ENCODE data around the gene TRMT112. TPM values are rescaled to one million over a fixed set of nuclear protein-coding genes. Genes with fewer than 3 reads are reported as not detected.
A peak's percentile ranks its signal among the peaks of the same experiment; 100 is the strongest.
"Not testable (repeated sequence)": the region's sequence is repeated elsewhere in the genome, so short reads cannot be mapped to it uniquely, and the experiment has no call there.

TRMT112 gene
- total RNA-seq, 2 experiments from 2014 or later: 137 to 145 TPM

- Mint-ChIP-seq H3K4me1 (peaks cover 52% of the 10 kb centered on the region), H3K36me3 (ENCODE audit: low read depth) (peaks cover 47% of the 10 kb centered on the region), H3K27me3 (no peaks in the 10 kb centered on the region), H3K4me3 (no peak overlapping the region), H3K27ac (no peak overlapping the region), H3K9me3 (no peaks in the 10 kb centered on the region)
- DNase-seq: no peak
- ChIA-PET POLR2A (interaction anchor here (1.5 kb wide), 1 partner anchor 108 kb away, joined by 5 read pairs; the partner anchor contains the start of gene FERMT3), CTCF (interaction anchor here (0.6 to 2.4 kb wide), 4 partner anchors 10 to 28 kb away, joined by 3 to 7 read pairs (median 6); partner anchors contain the start of gene ESRRA)
These were observed 3.1 kb downstream of the TRMT112 start for GRCh38 chr11:64314146-64314804.

GRCh38 chr11:64313491-64314145 lies 3.7 kb downstream of the TRMT112 start:
- Mint-ChIP-seq H3K9me3 (no peaks in the 10 kb centered on the region), H3K36me3 (ENCODE audit: low read depth) (peaks cover 44% of the 10 kb centered on the region), H3K4me3 (no peak overlapping the region), H3K4me1 (peaks cover 47% of the 10 kb centered on the region), H3K27ac (peak overlapping the region; percentile 57), H3K27me3 (no peaks in the 10 kb centered on the region)
- ChIA-PET CTCF (interaction anchor here (1.3 to 2.4 kb wide), 2 partner anchors 9 to 18 kb away, joined by 5 to 7 read pairs; partner anchors contain the start of gene ESRRA), POLR2A (interaction anchor here (1.5 kb wide), 1 partner anchor 107 kb away, joined by 5 read pairs; the partner anchor contains the start of gene FERMT3)
- DNase-seq: no peak

- POLR2A ChIA-PET: interaction anchor here (1.3 kb wide), 1 partner anchor 19 kb away, joined by 4 read pairs; no protein-coding TSS in a partner anchor
- H3K36me3 Mint-ChIP-seq (ENCODE audit: low read depth): peaks cover 41% of the 10 kb centered on the region
These were observed 4.4 kb downstream of the TRMT112 start for GRCh38 chr11:64312947-64313346.

GRCh38 chr11:64307795-64308194 lies 9.6 kb downstream of the TRMT112 start:
- POLR2A ChIA-PET: interaction anchor here (5.4 kb wide), 1 partner anchor 10 kb away, joined by 68 read pairs; the partner anchor contains the start of genes PRDX5 and TRMT112
- CTCF ChIA-PET: interaction anchor here (2.0 kb wide), 1 partner anchor 10 kb away, joined by 11 read pairs; the partner anchor contains the start of genes PRDX5 and TRMT112
- not testable (repeated sequence) for H3K27me3 Mint-ChIP-seq, DNase-seq, H3K9me3 Mint-ChIP-seq
- Mint-ChIP-seq H3K4me3 (peak overlapping the region; percentile 13), H3K27ac (peak overlapping the region; percentile 3), H3K36me3 (ENCODE audit: low read depth) (peaks cover 23% of the 10 kb centered on the region), H3K4me1 (peaks cover 40% of the 10 kb centered on the region)

More at GRCh38 chr11:64312947-64313346, 4.4 kb downstream of the TRMT112 start:
- Mint-ChIP-seq H3K27me3 (no peaks in the 10 kb centered on the region), H3K4me1 (peaks cover 44% of the 10 kb centered on the region), H3K4me3 (no peak overlapping the region), H3K27ac (peak overlapping the region; percentile 57), H3K9me3 (no peaks in the 10 kb centered on the region)
- no peak for DNase-seq
- CTCF ChIA-PET: interaction anchor here (0.6 to 2.4 kb wide), 2 partner anchors 16 to 19 kb away, joined by 3 to 7 read pairs; no protein-coding TSS in a partner anchor

DNA sequence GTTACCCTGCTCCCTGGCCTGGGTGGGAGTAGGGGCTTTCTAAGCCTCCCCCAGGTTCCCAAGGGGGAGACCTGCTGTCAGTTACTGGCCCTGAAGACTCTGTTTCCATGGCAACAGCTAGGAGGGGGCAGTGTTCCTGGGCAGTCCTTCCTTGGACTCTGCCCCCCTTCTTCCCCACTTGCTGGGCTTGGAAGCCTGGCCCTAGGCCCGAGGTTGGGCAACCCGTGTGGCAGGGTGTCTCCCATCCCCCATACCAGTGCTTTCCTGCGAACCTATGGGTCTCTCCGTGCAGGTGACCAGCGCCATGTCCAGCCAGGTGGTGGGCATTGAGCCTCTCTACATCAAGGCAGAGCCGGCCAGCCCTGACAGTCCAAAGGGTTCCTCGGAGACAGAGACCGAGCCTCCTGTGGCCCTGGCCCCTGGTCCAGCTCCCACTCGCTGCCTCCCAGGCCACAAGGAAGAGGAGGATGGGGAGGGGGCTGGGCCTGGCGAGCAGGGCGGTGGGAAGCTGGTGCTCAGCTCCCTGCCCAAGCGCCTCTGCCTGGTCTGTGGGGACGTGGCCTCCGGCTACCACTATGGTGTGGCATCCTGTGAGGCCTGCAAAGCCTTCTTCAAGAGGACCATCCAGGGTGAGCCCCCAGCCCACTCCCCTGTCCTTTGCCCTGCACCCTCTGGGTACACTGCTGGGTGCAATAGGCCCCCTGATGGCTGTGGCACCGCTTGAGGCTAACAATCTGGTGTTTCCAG lies 10.3 kb downstream of the TRMT112 start:
- POLR2A ChIA-PET: interaction anchor here (4.4 to 5.4 kb wide), 2 partner anchors 11 to 22 kb away, joined by 41 to 68 read pairs; partner anchors contain the start of genes BAD, GPR137, PRDX5 and TRMT112
- peak overlapping the region; percentile 10 for H3K27ac Mint-ChIP-seq
- no peaks in the 10 kb centered on the region for H3K9me3 Mint-ChIP-seq
- no peaks in the 10 kb centered on the region for H3K27me3 Mint-ChIP-seq
- DNase-seq: no peak
- H3K36me3 Mint-ChIP-seq (ENCODE audit: low read depth): peaks cover 18% of the 10 kb centered on the region
- CTCF ChIA-PET: interaction anchor here (0.6 to 2.0 kb wide), 2 partner anchors 11 to 62 kb away, joined by 3 to 11 read pairs; partner anchors contain the start of genes PRDX5 and TRMT112
- peaks cover 34% of the 10 kb centered on the region for H3K4me1 Mint-ChIP-seq
- H3K4me3 Mint-ChIP-seq: peak overlapping the region; percentile 99

GRCh38 chr11:64306563-64306875 lies 10.8 kb downstream of the TRMT112 start:
- Mint-ChIP-seq H3K9me3 (no peaks in the 10 kb centered on the region), H3K36me3 (ENCODE audit: low read depth) (peaks cover 18% of the 10 kb centered on the region), H3K27ac (peak overlapping the region; percentile 93), H3K4me3 (peak overlapping the region; percentile 99), H3K4me1 (peaks cover 39% of the 10 kb centered on the region), H3K27me3 (peaks cover 4% of the 10 kb centered on the region)
- DNase-seq: no peak
- POLR2A ChIA-PET: interaction anchor here (4.4 to 5.4 kb wide), 2 partner anchors 11 to 22 kb away, joined by 41 to 68 read pairs; partner anchors contain the start of genes BAD, GPR137, PRDX5 and TRMT112
- CTCF ChIA-PET: interaction anchor here (0.6 to 6.3 kb wide), 3 partner anchors 11 to 62 kb away, joined by 3 to 80 read pairs (median 11); partner anchors contain the start of genes PRDX5 and TRMT112

DNA sequence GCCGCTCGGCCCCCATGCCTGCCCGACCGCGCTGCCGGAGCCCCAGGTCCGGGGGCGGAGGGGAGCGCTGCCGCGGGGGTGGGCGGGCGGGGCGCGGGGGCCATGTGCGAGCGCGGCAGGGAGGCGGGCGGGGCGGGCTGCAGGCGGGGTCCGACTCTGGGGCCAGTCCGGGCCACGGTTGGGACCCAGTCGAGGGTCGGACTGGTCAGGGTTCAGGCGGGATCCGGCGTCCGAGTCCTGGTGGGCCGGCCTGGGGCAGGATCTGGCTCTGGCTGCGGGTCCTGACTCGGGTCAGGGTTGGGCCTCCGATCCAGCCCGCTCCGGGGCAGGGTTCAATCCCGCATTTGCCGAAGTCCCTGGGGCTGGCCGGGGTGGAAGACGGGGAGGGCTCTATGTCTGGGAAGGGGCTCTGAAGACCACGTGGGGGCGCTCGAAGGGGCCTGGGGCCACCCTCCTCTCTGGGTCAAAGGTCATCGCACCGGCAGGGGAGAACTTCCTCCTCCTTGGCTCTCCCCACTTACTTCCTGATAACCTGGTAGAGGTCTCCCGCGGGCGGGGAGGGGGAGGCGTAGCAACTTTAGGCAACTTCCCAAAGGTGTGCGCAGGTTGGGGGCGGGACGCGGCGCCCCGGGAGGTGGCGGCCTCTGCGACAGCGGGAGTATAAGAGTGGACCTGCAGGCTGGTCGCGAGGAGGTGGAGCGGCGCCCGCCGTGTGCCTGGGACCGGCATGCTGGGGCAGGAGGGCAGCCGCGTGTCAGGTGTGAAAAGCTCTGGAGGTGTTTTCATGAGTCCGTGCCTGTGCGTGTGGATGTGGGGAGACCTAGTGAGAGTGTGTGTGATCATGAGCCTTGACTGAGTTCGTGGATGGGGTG lies 11.4 kb downstream of the TRMT112 start:
- Mint-ChIP-seq H3K27ac (peak overlapping the region; percentile 93), H3K27me3 (peaks cover 5% of the 10 kb centered on the region), H3K4me1 (peaks cover 40% of the 10 kb centered on the region), H3K4me3 (peak overlapping the region; percentile 99), H3K36me3 (ENCODE audit: low read depth) (peaks cover 16% of the 10 kb centered on the region), H3K9me3 (no peaks in the 10 kb centered on the region)
- ChIA-PET CTCF (interaction anchor here (0.6 to 6.3 kb wide), 8 partner anchors 11 to 119 kb away, joined by 3 to 154 read pairs (median 11); partner anchors contain the start of genes FERMT3, PRDX5 and TRMT112), POLR2A (interaction anchor here (1.3 to 5.4 kb wide), 6 partner anchors 11 to 61 kb away, joined by 4 to 68 read pairs (median 30); partner anchors contain the start of genes BAD, GPR137, PPP1R14B and PRDX5)
- DNase-seq: peak; percentile 77

- ChIA-PET POLR2A (interaction anchor here (0.8 to 5.4 kb wide), 17 partner anchors 10 to 473 kb away, joined by 3 to 77 read pairs (median 8); partner anchors contain the start of genes BAD, CCDC88B, DNAJC4 and FERMT3), CTCF (interaction anchor here (0.6 to 6.3 kb wide), 26 partner anchors 9 to 303 kb away, joined by 3 to 154 read pairs (median 6); partner anchors contain the start of genes BAD, DNAJC4, FERMT3 and FKBP2)
- peaks cover 13% of the 10 kb centered on the region for H3K27me3 Mint-ChIP-seq
- H3K9me3 Mint-ChIP-seq: no peaks in the 10 kb centered on the region
- DNase-seq: peak; percentile 100
- peak within 1 kb of the TSS; percentile 97 for H3K27ac Mint-ChIP-seq
- peak within 1 kb of the TSS; percentile 99 for H3K4me3 Mint-ChIP-seq
- H3K36me3 Mint-ChIP-seq (ENCODE audit: low read depth): peaks cover 14% of the 10 kb centered on the region
- peaks cover 45% of the 10 kb centered on the region for H3K4me1 Mint-ChIP-seq
These were observed 12.2 kb downstream of the TRMT112 start, which contains the start of gene ESRRA for GRCh38 chr11:64305075-64305690. Gene ESRRA (plus strand): TSS chr11:64305524. CDS start chr11:64307180, 1,656 bp downstream.

- Mint-ChIP-seq H3K27ac (peak overlapping the region; percentile 97), H3K9me3 (no peaks in the 10 kb centered on the region), H3K27me3 (peaks cover 18% of the 10 kb centered on the region), H3K4me3 (peak overlapping the region; percentile 87), H3K4me1 (peaks cover 48% of the 10 kb centered on the region), H3K36me3 (ENCODE audit: low read depth) (peaks cover 14% of the 10 kb centered on the region)
- CTCF ChIA-PET: interaction anchor here (0.6 to 6.3 kb wide), 33 partner anchors 10 to 303 kb away, joined by 3 to 154 read pairs (median 5); partner anchors contain the start of genes BAD, DNAJC4, FERMT3 and FKBP2
- POLR2A ChIA-PET: interaction anchor here (0.8 to 5.4 kb wide), 21 partner anchors 10 to 474 kb away, joined by 3 to 77 read pairs (median 4); partner anchors contain the start of genes BAD, CCDC88B, DNAJC4 and FERMT3
- peak; percentile 95 for DNase-seq
These were observed 12.9 kb downstream of the TRMT112 start for GRCh38 chr11:64304316-64305072.

- Mint-ChIP-seq H3K27me3 (peaks cover 20% of the 10 kb centered on the region), H3K36me3 (ENCODE audit: low read depth) (peaks cover 11% of the 10 kb centered on the region), H3K9me3 (no peaks in the 10 kb centered on the region), H3K4me3 (peak overlapping the region; percentile 87), H3K4me1 (peaks cover 46% of the 10 kb centered on the region), H3K27ac (peak overlapping the region; percentile 97)
- no peak for DNase-seq
- ChIA-PET CTCF (interaction anchor here (0.9 to 6.3 kb wide), 25 partner anchors 11 to 122 kb away, joined by 3 to 154 read pairs (median 6); partner anchors contain the start of genes BAD, DNAJC4, FERMT3 and FKBP2), POLR2A (interaction anchor here (1.0 to 5.4 kb wide), 15 partner anchors 11 to 161 kb away, joined by 3 to 77 read pairs (median 4); partner anchors contain the start of genes BAD, DNAJC4, FERMT3 and GPR137)
These were observed 13.4 kb downstream of the TRMT112 start for GRCh38 chr11:64304032-64304315.

All from activated CD4-positive, alpha-beta memory T cell treated with anti-CD3 and anti-CD28 coated beads, Interleukin-2, amount 10 ng/mL, durations not matched to agents 7 days and 5 days (primary cell).